Left lung (tissue), 10 donors: ENCODE results near the gene PPFIBP2. TPM values are rescaled to one million over a fixed set of nuclear protein-coding genes. Genes with fewer than 3 reads are reported as not detected.

Experiments
- ATAC-seq: fragments of 200-7000 bp; cut with Tn5 transposase; one replicate; pipeline ENCODE4 v1.9.1; 2020; ENCODE audit warnings: moderate library complexity
- DNase-seq, 4 donors: peaks; one replicate each; pipeline ENCODE4 v3.0.0-alpha.2; 2013 to 2020
- H3K27ac ChIP-seq, 2 donors: fragments of 200-600 bp; sonication (generic) in 1 of 2; one replicate each; pipeline versions ENCODE4 v1.5.0 to v1.8.0; 2020 to 2021
- H3K27me3 ChIP-seq, 2 donors: fragments of 200-600 bp; sonication (generic) in 1 of 2; one replicate each; pipeline versions ENCODE4 v1.5.0 to v1.8.0; 2020 to 2021
- H3K36me3 ChIP-seq, 2 donors: fragments of 200-600 bp; sonication (generic) in 1 of 2; one replicate each; pipeline versions ENCODE4 v1.5.0 to v1.8.0; 2020 to 2021
- H3K4me1 ChIP-seq, 2 donors: fragments of 200-600 bp; one replicate each; pipeline ENCODE4 v1.8.0; 2021
- H3K4me3 ChIP-seq, 2 donors: fragments of 200-600 bp; sonication (generic) in 1 of 2; one replicate each; pipeline versions ENCODE4 v1.5.0 to v1.8.0; 2020 to 2021; ENCODE audit warnings: mild to moderate bottlenecking in 1 of 2
- H3K9me3 ChIP-seq, 2 donors: fragments of 200-600 bp; sonication (generic) in 1 of 2; one replicate each; pipeline versions ENCODE4 v1.5.0 to v1.8.0; 2020 to 2021
- CTCF ChIP-seq, 2 donors: fragments of 200-600 bp; sonication (generic) in 1 of 2; IDR thresholded peaks; one replicate each; pipeline versions ENCODE4 v1.5.0 to v1.8.0; 2021; ENCODE audit warnings: antibody characterized with exemption in 2 of 2
- intact Hi-C, 2 donors: fragments of 100-400 bp; cut with DNase I; formaldehyde crosslinking; loops; one replicate each; pipeline versions ENCODE4 v1.11.2 to v1.14.2; 2022
- polyA plus RNA-seq, 6 donors: library from polyadenylated mRNA; unstranded; fragments of 120-200 nt; gene quantifications; one replicate each; pipeline ENCODE4 v1.2.1, GENCODE V29; 2013; ENCODE audit not compliant: insufficient read length in 6 of 6
- total RNA-seq, 2 donors: library from RNA; stranded (reverse); fragmentation: NEBNext Ultra II Directional; extraction: Animal tissue kit (Norgen Biotek cat#: 25700); gene quantifications; one replicate each; pipeline ENCODE4 v1.2.1, GENCODE V29; 2021
- donor health status: DM: no; HTN: yes; CAD: no.
- donor health status: DM: no; HTN: no; CAD: no.

PPFIBP2 gene
- total and polyA plus RNA-seq, 8 donors: 18.7 to 48.7 (median 37.3) TPM

GRCh38 chr11:7486098-7486780, 27.6 kb upstream of the PPFIBP2 start:
- intact Hi-C loops: no loop called here
- Histone ChIP-seq H3K9me3 (no peaks in the 10 kb centered on the region), H3K27me3 (peaks cover 0 to 8% of the 10 kb centered on the region in 2 donors), H3K4me1 (peaks cover 0 to 6% of the 10 kb centered on the region in 2 donors), H3K27ac (peak overlapping the region in 1 of 2 donors; percentile 54), H3K4me3 (peak overlapping the region; percentile 34 to 35), H3K36me3 (no peaks in the 10 kb centered on the region)
- TF ChIP-seq CTCF (IDR thresholded peaks at IDR 0.05): no peak
- ATAC-seq (no peak), DNase-seq (peak in 1 of 4 donors; percentile 31)

GRCh38 chr11:7486781-7487140, 27.0 kb upstream of the PPFIBP2 start:
- H3K27me3 ChIP-seq: peaks cover 0 to 8% of the 10 kb centered on the region in 2 donors
- intact Hi-C loops: no loop called here
- no peak overlapping the region for H3K27ac ChIP-seq
- H3K9me3 ChIP-seq: no peaks in the 10 kb centered on the region
- no peaks in the 10 kb centered on the region for H3K36me3 ChIP-seq
- ATAC-seq (no peak), DNase-seq (peak in 2 of 4 donors; percentile 53 to 67)
- peak overlapping the region; percentile 34 to 35 for H3K4me3 ChIP-seq
- peaks cover 0 to 6% of the 10 kb centered on the region in 2 donors for H3K4me1 ChIP-seq
- no peak for TF ChIP-seq CTCF (IDR thresholded peaks at IDR 0.05)

- H3K36me3 ChIP-seq: no peaks in the 10 kb centered on the region
- DNase-seq (no peak), ATAC-seq (no peak)
- TF ChIP-seq CTCF (IDR thresholded peaks at IDR 0.05): no peak
- no peaks in the 10 kb centered on the region for H3K9me3 ChIP-seq
- intact Hi-C loops: no loop called here
- H3K27ac ChIP-seq: no peak overlapping the region
- H3K4me1 ChIP-seq: peaks cover 0 to 6% of the 10 kb centered on the region in 2 donors
- peak overlapping the region in 1 of 2 donors; percentile 34 for H3K4me3 ChIP-seq
- peaks cover 0 to 8% of the 10 kb centered on the region in 2 donors for H3K27me3 ChIP-seq
Observed at GRCh38 chr11:7487360-7487759, 26.4 kb upstream of the PPFIBP2 start.

- Histone ChIP-seq H3K4me1 (peaks cover 0 to 6% of the 10 kb centered on the region in 2 donors), H3K9me3 (no peaks in the 10 kb centered on the region), H3K36me3 (no peaks in the 10 kb centered on the region), H3K4me3 (no peak overlapping the region), H3K27me3 (no peaks in the 10 kb centered on the region), H3K27ac (no peak overlapping the region)
- TF ChIP-seq CTCF (IDR thresholded peaks at IDR 0.05): no peak
- intact Hi-C loops: no loop called here
- no peak for ATAC-seq
- DNase-seq: no peak
Observed at GRCh38 chr11:7488681-7489080, 25.1 kb upstream of the PPFIBP2 start.

- intact Hi-C loops: no loop called here
- Histone ChIP-seq H3K9me3 (no peaks in the 10 kb centered on the region), H3K4me3 (no peak overlapping the region), H3K36me3 (no peaks in the 10 kb centered on the region), H3K27ac (no peak overlapping the region), H3K27me3 (no peaks in the 10 kb centered on the region), H3K4me1 (peaks cover 0 to 6% of the 10 kb centered on the region in 2 donors)
- DNase-seq: no peak
- TF ChIP-seq CTCF (IDR thresholded peaks at IDR 0.05): no peak
- no peak for ATAC-seq
Observed at GRCh38 chr11:7489376-7489775, 24.4 kb upstream of the PPFIBP2 start.
